ENCODE results near the gene ZBTB49.

The ZBTB49 gene

GRCh38 chr4:4289941-4290850 is at the start of gene ZBTB49, which contains the start of gene LYAR (continued):
- TF ChIP-seq ZNF747 (tag by site-specific recombination; IDR thresholded peaks at IDR 0.05), result no peak
- TF ChIP-seq ZNF223 (tag by site-specific recombination; IDR thresholded peaks at IDR 0.05), result no peak
- TF ChIP-seq ZNF777 (tag by site-specific recombination; IDR thresholded peaks at IDR 0.05; ENCODE audit: borderline replicate concordance), result no peak
- no peak for TF ChIP-seq ZNF558 (tag by site-specific recombination; IDR thresholded peaks at IDR 0.05)
- no peak for TF ChIP-seq ZNF174 (tag by site-specific recombination; IDR thresholded peaks at IDR 0.05)
- TF ChIP-seq ZNF148 (tag by site-specific recombination; IDR thresholded peaks at IDR 0.05; ENCODE audit: borderline replicate concordance), result no peak
- no peak for TF ChIP-seq ZNF837 (tag by site-specific recombination; IDR thresholded peaks at IDR 0.05)
- peak; percentile 80 for TF ChIP-seq ZFHX2 (tag by site-specific recombination; conservative IDR thresholded peaks at IDR 0.05)
- TF ChIP-seq ZNF624 (tag by site-specific recombination; IDR thresholded peaks at IDR 0.05), result no peak
- TF ChIP-seq, protein P1, sequence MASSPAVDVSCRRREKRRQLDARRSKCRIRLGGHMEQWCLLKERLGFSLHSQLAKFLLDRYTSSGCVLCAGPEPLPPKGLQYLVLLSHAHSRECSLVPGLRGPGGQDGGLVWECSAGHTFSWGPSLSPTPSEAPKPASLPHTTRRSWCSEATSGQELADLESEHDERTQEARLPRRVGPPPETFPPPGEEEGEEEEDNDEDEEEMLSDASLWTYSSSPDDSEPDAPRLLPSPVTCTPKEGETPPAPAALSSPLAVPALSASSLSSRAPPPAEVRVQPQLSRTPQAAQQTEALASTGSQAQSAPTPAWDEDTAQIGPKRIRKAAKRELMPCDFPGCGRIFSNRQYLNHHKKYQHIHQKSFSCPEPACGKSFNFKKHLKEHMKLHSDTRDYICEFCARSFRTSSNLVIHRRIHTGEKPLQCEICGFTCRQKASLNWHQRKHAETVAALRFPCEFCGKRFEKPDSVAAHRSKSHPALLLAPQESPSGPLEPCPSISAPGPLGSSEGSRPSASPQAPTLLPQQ (tag by site-specific recombination; IDR thresholded peaks at IDR 0.05), result peak; percentile 87
- no peak for TF ChIP-seq ZNF529 (tag by site-specific recombination; IDR thresholded peaks at IDR 0.05; ENCODE audit: insufficient replicate concordance)
- no peak for TF ChIP-seq ZNF561 (tag by site-specific recombination; IDR thresholded peaks at IDR 0.05; ENCODE audit: borderline replicate concordance)
- TF ChIP-seq HOXD13 (CRISPR knock-in tag; IDR thresholded peaks at IDR 0.05; ENCODE audit: borderline replicate concordance), result no peak
- TF ChIP-seq, protein P2, sequence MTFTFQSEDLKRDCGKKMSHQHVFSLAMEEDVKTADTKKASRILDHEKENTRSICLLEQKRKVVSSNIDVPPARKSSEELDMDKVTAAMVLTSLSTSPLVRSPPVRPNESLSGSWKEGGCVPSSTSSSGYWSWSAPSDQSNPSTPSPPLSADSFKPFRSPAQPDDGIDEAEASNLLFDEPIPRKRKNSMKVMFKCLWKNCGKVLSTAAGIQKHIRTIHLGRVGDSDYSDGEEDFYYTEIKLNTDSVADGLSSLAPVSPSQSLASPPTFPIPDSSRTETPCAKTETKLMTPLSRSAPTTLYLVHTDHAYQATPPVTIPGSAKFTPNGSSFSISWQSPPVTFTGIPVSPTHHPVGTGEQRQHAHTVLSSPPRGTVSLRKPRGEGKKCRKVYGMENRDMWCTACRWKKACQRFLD (tag by site-specific recombination; IDR thresholded peaks at IDR 0.05), result no peak
- TF ChIP-seq SALL2 (tag by site-specific recombination; IDR thresholded peaks at IDR 0.05; ENCODE audit: borderline replicate concordance), result no peak
- no peak for TF ChIP-seq ZNF394 (tag by site-specific recombination; IDR thresholded peaks at IDR 0.05; ENCODE audit: borderline replicate concordance)
- no peak; the same call in 1 of the 2 replicates for TF ChIP-seq ZNF2 (tag by site-specific recombination; IDR thresholded peaks at IDR 0.05)
- TF ChIP-seq GFI1B (tag by site-specific recombination; IDR thresholded peaks at IDR 0.05), result no peak
- no peak for TF ChIP-seq RBAK (tag by site-specific recombination; IDR thresholded peaks at IDR 0.05)
- no peak for TF ChIP-seq ZNF121 (tag by site-specific recombination; IDR thresholded peaks at IDR 0.05)
- TF ChIP-seq ZNF391 (tag by site-specific recombination; IDR thresholded peaks at IDR 0.05; ENCODE audit: borderline replicate concordance, low read depth), result no peak
- TF ChIP-seq ZSCAN30 (tag by site-specific recombination; IDR thresholded peaks at IDR 0.05), result peak; percentile 5; the same call in 1 of the 2 replicates
- no peak for TF ChIP-seq ZNF521 (tag by site-specific recombination; IDR thresholded peaks at IDR 0.05)
- TF ChIP-seq, protein P3, sequence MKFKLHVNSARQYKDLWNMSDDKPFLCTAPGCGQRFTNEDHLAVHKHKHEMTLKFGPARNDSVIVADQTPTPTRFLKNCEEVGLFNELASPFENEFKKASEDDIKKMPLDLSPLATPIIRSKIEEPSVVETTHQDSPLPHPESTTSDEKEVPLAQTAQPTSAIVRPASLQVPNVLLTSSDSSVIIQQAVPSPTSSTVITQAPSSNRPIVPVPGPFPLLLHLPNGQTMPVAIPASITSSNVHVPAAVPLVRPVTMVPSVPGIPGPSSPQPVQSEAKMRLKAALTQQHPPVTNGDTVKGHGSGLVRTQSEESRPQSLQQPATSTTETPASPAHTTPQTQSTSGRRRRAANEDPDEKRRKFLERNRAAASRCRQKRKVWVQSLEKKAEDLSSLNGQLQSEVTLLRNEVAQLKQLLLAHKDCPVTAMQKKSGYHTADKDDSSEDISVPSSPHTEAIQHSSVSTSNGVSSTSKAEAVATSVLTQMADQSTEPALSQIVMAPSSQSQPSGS (tag by site-specific recombination; IDR thresholded peaks at IDR 0.05; ENCODE audit: low read depth), result no peak
- TF ChIP-seq ZNF112 (tag by site-specific recombination; IDR thresholded peaks at IDR 0.05), result no peak
- TF ChIP-seq ZNF221 (tag by site-specific recombination; IDR thresholded peaks at IDR 0.05; ENCODE audit: borderline replicate concordance), result no peak
- TF ChIP-seq OVOL3 (tag by site-specific recombination; IDR thresholded peaks at IDR 0.05), result no peak
- no peak for TF ChIP-seq ZNF404 (tag by site-specific recombination; IDR thresholded peaks at IDR 0.05)
- no peak for TF ChIP-seq ZNF366 (tag by site-specific recombination; conservative IDR thresholded peaks at IDR 0.05)
- peak; percentile 96 for TF ChIP-seq SP2 (tag by site-specific recombination; IDR thresholded peaks at IDR 0.05)
- no peak for TF ChIP-seq REPIN1 (tag by site-specific recombination; IDR thresholded peaks at IDR 0.05; ENCODE audit: low read depth)
- no peak for TF ChIP-seq ZNF18 (tag by site-specific recombination; IDR thresholded peaks at IDR 0.05)
